Smooth muscle cell (in vitro differentiated cells): ENCODE results near the gene PRIM1. TPM values are rescaled to one million over a fixed set of nuclear protein-coding genes. Genes with fewer than 3 reads are reported as not detected.
"Not testable (repeated sequence)": the region's sequence is repeated elsewhere in the genome, so short reads cannot be mapped to it uniquely, and the experiment has no call there.

Experiments used
- DNase-seq: peaks from one replicate; lab custom pipeline; 2025; ENCODE audit not compliant: unreplicated experiment; lab: John Stamatoyannopoulos, UW
- H2AFZ ChIP-seq: fragments of 200-600 bp; sonication (generic); 2 replicates; pipeline ENCODE4 v1.6.0; 2016; ENCODE audit warnings: antibody characterized with exemption, low read depth, mild to moderate bottlenecking
- H3F3A ChIP-seq: fragments of 200-600 bp; sonication (generic); 2 replicates; pipeline ENCODE4 v1.6.0; 2017; ENCODE audit warnings: antibody characterized with exemption, low read depth
- H3K27ac ChIP-seq: fragments of 200-600 bp; sonication (generic); 2 replicates; pipeline ENCODE4 v1.5.1; 2016; ENCODE audit warnings: low read depth, mild to moderate bottlenecking
- H3K27me3 ChIP-seq: fragments of 200-600 bp; sonication (generic); 2 replicates; pipeline ENCODE4 v1.6.1; 2016; ENCODE audit warnings: low read depth, mild to moderate bottlenecking
- H3K36me3 ChIP-seq: fragments of 200-600 bp; sonication (generic); 2 replicates; pipeline ENCODE4 v1.5.1; 2016; ENCODE audit warnings: low read depth
- H3K4me1 ChIP-seq: fragments of 200-600 bp; sonication (generic); 2 replicates; pipeline ENCODE4 v1.5.1; 2016; ENCODE audit warnings: low read depth
- H3K4me2 ChIP-seq: fragments of 200-600 bp; sonication (generic); 2 replicates; pipeline ENCODE4 v1.6.0; 2016; ENCODE audit warnings: mild to moderate bottlenecking
- H3K4me3 ChIP-seq: fragments of 200-600 bp; sonication (generic); 2 replicates; pipeline ENCODE4 v1.5.1; 2016; ENCODE audit warnings: mild to moderate bottlenecking
- H3K79me2 ChIP-seq: fragments of 200-600 bp; sonication (generic); 2 replicates; pipeline ENCODE4 v1.6.0; 2016; ENCODE audit warnings: low read depth, mild to moderate bottlenecking
- H3K9ac ChIP-seq: fragments of 200-600 bp; sonication (generic); 2 replicates; pipeline ENCODE4 v1.6.0; 2016; ENCODE audit warnings: low read depth
- H3K9me3 ChIP-seq: fragments of 200-600 bp; sonication (generic); replicated peaks from 2 replicates; pipeline ENCODE4 v1.5.1; 2016; ENCODE audit warnings: low read depth
- H4K20me1 ChIP-seq: fragments of 200-600 bp; sonication (generic); 2 replicates; pipeline ENCODE4 v1.6.0; 2016; ENCODE audit warnings: low read depth
- CTCF ChIP-seq: fragments of 200-600 bp; sonication (generic); IDR thresholded peaks from 2 replicates; pipeline ENCODE4 v1.5.1; 2017; ENCODE audit warnings: borderline replicate concordance, mild to moderate bottlenecking, antibody characterized with exemption; ENCODE audit not compliant: insufficient read depth, poor library complexity, severe bottlenecking
- WGBS: methylation state at CpG from one replicate; pipeline ENCODE4 v1.1.7; 2016; ENCODE audit warnings: low lambda C conversion rate; 5-methylcytosine and 5-hydroxymethylcytosine counted together
- polyA plus RNA-seq: library from polyadenylated mRNA; unstranded; fragments of >200 nt; fragmentation: Nextera tagmentation; extraction: Ambion mirVana; gene quantifications from 2 replicates; pipeline ENCODE4 v1.2.1, GENCODE V29; 2016
- total RNA-seq: library from RNA; depleted of rRNA; stranded (reverse); fragments of >200 nt; gene quantifications from 2 replicates; pipeline ENCODE4 v1.2.3, GENCODE V29; 2014

PRIM1 gene
- total and polyA plus RNA-seq, 2 experiments from 2014 or later: 7.0 to 12.7 TPM

DNA sequence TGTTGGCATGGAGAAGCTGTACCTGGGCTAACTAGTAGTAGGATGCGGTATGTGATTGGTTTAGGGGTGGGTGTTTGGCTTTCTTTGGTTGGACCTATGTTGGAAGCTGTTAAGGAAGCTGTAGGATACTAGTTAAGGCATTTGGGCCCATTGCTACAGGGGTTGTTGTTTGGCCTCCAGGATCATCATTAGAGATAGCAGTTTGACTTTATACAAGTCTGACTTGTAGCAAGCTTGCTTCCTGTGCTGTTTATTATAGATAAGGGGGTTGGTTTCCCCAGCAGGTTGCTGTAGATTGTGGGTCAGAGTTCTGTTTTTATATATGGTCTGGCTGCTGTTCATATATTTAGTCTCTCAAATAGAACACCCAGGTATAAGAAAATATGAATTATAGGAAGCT is 1.4 kb upstream of the PRIM1 start:
- WGBS: 100% methylated on average over 1 of the region's 1 CpG
- H3F3A ChIP-seq: no peaks in the 10 kb centered on the region
- no peaks in the 10 kb centered on the region for H3K27me3 ChIP-seq
- H3K4me1 ChIP-seq: peaks cover 7% of the 10 kb centered on the region
- peaks cover 6% of the 10 kb centered on the region for H3K79me2 ChIP-seq
- H3K9me3 ChIP-seq: no peaks in the 10 kb centered on the region
- no peak overlapping the region for H3K4me2 ChIP-seq
- no peak overlapping the region for H3K9ac ChIP-seq
- no peak overlapping the region for H3K27ac ChIP-seq
- no peaks in the 10 kb centered on the region for H3K36me3 ChIP-seq
- H2AFZ ChIP-seq: no peak overlapping the region
- H4K20me1 ChIP-seq: no peaks in the 10 kb centered on the region
- no peak overlapping the region for H3K4me3 ChIP-seq
- DNase-seq: no peak
- no peak for TF ChIP-seq CTCF

- H4K20me1 ChIP-seq, H3K4me1 ChIP-seq, H3K9ac ChIP-seq, H3K27ac ChIP-seq, H3F3A ChIP-seq, H3K79me2 ChIP-seq, H3K9me3 ChIP-seq, DNase-seq, H3K27me3 ChIP-seq, H3K36me3 ChIP-seq: not testable (repeated sequence)
- peak overlapping the region; percentile 87 for H3K4me2 ChIP-seq
- peak overlapping the region; percentile 90 for H2AFZ ChIP-seq
- H3K4me3 ChIP-seq: peak overlapping the region; percentile 80
- WGBS: 94% methylated on average over 13 of the region's 13 CpGs
Observed at GRCh38 chr12:56750596-56750995, 1.5 kb downstream of the PRIM1 start.

DNA sequence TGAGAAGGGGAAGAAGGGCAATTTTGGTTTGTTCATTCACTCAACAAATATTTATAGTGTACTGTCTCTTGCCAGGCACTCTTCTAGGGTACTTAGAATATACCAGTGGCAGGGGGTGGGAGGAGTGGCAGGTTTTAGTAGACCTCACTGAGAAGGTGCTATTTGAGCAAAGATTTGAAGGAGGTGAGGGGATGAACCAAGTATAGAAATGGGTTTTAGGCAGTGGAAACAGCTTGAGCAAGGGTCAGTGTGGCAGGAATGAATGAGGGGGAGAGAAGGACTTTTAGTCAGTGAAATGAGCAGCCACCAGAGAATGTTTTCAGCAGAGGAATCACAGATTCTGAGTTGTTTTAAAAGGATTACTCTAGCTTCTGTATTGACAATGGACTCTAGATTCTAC is 2.3 kb downstream of the PRIM1 start:
- Histone ChIP-seq H3K9ac (no peak overlapping the region), H3K27ac (no peak overlapping the region), H3K4me2 (no peak overlapping the region), H3K79me2 (peaks cover 6% of the 10 kb centered on the region), H3K36me3 (no peaks in the 10 kb centered on the region), H3K4me3 (no peak overlapping the region), H4K20me1 (no peaks in the 10 kb centered on the region), H3F3A (no peaks in the 10 kb centered on the region), H2AFZ (no peak overlapping the region), H3K4me1 (peaks cover 7% of the 10 kb centered on the region), H3K9me3 (no peaks in the 10 kb centered on the region), H3K27me3 (no peaks in the 10 kb centered on the region)
- no peak for TF ChIP-seq CTCF
- DNase-seq: no peak

DNA sequence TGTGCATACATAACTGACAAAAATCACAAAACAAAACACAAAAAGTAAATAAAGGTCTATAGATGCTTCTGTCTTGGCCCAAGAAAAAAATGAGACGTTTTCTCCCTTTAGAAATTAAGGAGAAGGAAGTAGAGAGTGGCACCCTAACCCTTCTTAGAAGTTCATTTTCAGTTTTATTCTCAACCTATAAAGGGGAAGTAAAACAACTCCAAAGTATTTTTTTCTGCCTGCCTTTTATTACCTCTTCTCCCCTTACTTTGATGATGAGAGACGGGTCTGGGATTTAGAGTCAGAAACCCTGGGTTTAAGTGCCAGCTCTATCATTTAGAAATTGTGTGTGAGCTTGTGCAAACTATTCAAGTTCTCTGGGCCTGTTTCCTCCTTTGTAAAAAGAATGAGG is 2.8 kb downstream of the PRIM1 start:
- H3K4me2 ChIP-seq: no peak overlapping the region
- no peaks in the 10 kb centered on the region for H3K27me3 ChIP-seq
- WGBS: 97% methylated on average over 2 of the region's 2 CpGs
- peaks cover 7% of the 10 kb centered on the region for H3K4me1 ChIP-seq
- TF ChIP-seq CTCF: no peak
- DNase-seq: no peak
- H3K9me3 ChIP-seq: no peaks in the 10 kb centered on the region
- H3K79me2 ChIP-seq: peaks cover 6% of the 10 kb centered on the region
- no peak overlapping the region for H3K9ac ChIP-seq
- no peaks in the 10 kb centered on the region for H4K20me1 ChIP-seq
- no peaks in the 10 kb centered on the region for H3F3A ChIP-seq
- no peaks in the 10 kb centered on the region for H3K36me3 ChIP-seq
- H3K27ac ChIP-seq: no peak overlapping the region
- H3K4me3 ChIP-seq: no peak overlapping the region
- H2AFZ ChIP-seq: no peak overlapping the region
